Cortex of kidney (tissue), 1 donor: ENCODE measurements around the gene SMARCA5.
"Not testable (repeated sequence)": the region's sequence is repeated elsewhere in the genome, so short reads cannot be mapped to it uniquely, and the experiment has no call there.

Experiments
- DNase-seq: peaks from one replicate; lab custom pipeline; 2025; lab: John Stamatoyannopoulos, UW

The SMARCA5 gene, protein sequence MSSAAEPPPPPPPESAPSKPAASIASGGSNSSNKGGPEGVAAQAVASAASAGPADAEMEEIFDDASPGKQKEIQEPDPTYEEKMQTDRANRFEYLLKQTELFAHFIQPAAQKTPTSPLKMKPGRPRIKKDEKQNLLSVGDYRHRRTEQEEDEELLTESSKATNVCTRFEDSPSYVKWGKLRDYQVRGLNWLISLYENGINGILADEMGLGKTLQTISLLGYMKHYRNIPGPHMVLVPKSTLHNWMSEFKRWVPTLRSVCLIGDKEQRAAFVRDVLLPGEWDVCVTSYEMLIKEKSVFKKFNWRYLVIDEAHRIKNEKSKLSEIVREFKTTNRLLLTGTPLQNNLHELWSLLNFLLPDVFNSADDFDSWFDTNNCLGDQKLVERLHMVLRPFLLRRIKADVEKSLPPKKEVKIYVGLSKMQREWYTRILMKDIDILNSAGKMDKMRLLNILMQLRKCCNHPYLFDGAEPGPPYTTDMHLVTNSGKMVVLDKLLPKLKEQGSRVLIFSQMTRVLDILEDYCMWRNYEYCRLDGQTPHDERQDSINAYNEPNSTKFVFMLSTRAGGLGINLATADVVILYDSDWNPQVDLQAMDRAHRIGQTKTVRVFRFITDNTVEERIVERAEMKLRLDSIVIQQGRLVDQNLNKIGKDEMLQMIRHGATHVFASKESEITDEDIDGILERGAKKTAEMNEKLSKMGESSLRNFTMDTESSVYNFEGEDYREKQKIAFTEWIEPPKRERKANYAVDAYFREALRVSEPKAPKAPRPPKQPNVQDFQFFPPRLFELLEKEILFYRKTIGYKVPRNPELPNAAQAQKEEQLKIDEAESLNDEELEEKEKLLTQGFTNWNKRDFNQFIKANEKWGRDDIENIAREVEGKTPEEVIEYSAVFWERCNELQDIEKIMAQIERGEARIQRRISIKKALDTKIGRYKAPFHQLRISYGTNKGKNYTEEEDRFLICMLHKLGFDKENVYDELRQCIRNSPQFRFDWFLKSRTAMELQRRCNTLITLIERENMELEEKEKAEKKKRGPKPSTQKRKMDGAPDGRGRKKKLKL

DNA sequence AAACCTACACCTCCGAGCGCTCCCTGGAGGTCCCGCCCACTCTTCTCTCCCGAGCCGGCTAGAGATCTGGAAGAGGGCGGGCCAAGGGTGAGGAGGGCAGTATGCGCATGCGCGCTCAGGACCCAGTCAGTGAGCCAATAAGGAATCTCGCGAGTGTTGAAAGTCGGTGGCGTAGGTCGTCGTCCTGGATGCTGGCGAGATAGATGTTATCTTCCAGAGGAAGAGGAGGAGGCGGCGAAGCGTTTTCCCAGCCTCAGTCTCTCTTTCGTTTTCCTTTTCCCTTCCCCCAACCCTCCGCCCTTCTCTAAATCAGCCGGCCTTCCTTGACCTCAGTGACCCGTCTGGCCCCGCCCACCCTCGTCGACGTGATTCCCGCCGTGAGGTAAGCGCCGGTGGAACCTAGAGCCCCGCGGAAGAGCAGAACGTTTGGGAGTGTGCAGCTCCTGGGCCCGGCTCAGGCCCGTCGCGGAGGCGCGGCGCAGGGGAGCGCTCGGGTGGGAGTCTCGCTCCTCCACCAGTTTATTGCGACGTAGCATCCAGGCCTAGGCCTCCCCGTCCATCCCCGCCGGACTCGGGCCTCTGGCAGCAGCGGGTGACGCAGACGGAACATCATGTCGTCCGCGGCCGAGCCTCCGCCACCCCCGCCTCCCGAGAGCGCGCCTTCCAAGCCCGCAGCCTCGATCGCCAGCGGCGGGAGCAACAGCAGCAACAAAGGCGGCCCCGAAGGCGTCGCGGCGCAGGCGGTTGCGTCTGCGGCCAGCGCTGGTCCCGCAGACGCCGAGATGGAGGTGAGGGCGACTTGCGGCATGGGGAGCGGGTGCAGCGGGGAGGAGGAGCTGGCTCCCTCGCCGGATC is at the start of gene SMARCA5:
Gene SMARCA5, plus strand, starts transcription at position 389 of the 855 bp plus-strand sequence. Its CDS starts 223 bp downstream, at position 612.
- DNase-seq = peak; percentile 93

DNA sequence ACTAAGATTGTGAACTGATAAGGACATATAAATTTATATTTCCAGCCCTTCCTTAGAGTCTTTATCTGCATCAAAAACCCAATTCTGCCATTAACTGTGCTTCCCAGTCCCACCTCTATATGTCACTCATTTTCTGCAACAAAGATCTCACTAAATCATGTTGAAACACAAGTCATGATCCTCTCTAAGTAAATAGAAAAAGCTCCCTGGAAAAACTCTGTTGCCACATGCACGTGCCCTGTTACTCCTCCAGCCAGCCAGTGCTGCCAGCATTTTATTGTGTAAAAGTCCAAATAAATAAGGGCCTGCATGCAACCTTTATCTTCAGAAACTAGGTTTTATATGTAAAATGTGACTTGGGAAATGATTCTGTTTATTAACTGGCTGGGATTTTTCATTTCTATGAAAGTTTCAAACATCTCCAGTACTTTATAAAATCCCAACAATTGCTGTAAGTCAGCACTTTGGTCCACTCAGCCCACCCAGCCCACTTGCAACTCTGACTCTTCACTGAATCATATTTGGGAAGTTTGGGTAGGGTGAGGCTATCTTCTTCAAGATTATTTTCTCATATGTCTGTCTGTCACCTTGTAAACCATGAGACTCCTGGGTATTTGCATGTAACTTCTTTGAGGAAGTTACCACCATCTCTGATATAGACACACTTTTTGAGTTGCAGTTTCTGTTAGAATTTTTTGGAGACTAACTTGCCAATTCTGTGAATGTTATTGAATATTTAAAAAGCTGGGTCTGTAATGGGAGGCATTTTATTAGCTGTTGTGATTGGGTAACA is 40.0 kb upstream of the SMARCA5 start:
- DNase-seq = no peak

DNA sequence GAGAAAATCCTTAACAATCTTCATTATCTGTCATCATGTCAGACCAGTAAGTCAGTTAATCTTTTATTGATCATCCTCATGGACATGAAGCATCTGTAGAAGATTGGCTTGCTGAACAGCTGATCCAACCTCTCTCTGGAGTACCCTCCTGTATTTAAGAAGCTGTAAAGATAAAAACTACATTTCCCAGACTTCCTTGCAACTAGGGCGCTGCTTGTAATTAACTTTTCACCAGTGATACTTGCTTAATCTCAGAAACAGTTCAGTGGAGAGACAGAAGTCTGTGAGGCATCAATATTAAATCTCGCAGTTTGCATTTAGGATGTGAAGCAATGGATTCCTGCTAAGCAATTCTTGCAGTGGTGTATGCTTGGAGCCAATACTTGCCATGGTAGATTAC is 36.0 kb upstream of the SMARCA5 start:
- DNase-seq = no peak

DNA sequence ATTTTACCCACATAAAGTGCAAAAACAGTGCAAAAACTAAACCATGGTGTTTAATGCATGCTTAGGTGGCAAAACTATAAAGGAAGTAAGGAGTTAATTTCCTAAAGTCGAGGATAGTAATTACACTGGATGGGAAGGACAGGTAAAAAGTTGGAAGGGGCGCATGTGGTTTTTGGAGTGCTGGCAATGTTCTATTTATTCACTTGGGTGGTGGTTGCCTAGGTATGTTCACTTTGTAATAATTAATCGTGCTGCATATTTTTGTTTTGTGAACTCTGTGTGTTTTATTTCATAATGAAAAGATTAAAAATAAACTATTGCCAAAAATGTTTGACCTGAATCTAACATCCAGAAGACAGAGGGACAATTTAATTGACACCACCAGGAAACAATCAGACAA is 32.1 kb upstream of the SMARCA5 start:
- DNase-seq = no peak

DNA sequence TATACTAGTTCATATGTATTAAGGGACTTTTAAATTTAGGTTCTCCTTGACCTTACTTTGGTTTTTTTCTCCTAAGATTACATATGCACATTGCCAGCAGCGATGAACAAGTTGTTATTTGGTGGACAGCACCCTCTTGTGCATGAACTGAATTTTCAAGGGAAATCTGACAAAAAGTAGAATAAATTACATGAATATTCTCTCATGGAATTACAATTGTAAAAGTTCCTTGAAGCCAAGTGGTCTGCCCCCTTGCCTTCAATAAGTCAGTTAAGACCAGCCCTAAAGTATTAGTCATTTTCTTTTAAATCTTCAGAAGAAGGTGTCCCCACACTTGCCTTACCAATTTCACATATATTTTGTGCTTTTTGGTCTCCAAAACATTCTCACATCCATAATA is 30.7 kb upstream of the SMARCA5 start:
- DNase-seq = no peak

DNA sequence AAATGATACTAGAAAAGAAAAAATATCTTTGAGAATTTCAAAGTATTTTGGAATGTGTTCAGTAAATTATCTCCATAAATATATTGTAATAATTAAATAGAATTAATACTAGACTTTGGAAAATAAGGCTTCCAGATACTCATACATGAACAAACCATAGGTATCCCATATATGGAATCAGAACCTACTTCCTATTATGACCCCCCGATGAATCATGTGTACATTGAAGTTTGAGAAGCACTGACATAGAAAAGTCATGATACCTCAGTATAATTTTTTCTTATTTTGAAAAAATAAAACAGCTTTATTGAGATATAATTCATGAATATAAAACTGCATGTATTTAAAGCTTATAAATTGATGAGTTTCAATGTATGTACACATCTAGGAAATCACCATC is 27.2 kb upstream of the SMARCA5 start:
- DNase-seq = no peak

DNA sequence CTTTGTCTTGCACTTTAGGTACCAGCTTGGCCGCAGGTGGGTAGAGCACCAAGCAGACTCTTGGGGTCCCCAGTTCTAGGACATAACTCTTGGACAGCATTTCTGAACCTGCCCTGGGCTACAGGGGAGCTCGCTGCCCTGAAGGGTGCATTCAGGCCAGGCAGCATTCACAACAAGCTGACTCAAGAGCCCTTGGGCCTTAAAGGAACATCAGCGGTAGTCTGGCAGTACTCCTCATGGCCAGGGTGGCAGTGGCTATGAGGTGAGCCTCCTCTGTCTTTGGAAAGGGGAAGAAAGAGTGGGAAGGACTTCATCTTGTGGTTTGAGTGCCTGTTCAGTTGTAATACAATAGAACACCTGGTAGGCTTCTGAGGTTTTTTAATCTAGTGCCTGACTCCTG is 24.8 kb upstream of the SMARCA5 start:
- no peak for DNase-seq

DNA sequence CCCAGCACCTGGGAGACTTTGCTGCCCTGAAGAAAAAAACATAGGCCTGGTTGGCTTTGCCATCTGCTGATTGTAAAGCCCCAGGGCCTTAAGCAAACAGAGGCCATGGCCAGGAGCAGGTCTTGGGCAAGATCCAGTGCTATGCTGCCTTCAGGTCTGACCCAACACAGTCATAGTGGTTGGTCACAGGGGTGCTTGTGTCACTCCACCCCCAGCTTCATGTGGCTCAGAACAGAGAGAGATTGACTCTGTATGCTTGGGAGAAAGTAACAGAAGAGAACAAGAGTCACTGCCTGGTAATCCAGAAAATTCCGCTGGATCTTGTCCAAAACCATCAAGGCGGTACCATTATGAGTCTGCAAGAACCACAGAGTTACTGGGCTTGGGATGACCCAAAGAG is 24.4 kb upstream of the SMARCA5 start:
- no peak for DNase-seq

DNA sequence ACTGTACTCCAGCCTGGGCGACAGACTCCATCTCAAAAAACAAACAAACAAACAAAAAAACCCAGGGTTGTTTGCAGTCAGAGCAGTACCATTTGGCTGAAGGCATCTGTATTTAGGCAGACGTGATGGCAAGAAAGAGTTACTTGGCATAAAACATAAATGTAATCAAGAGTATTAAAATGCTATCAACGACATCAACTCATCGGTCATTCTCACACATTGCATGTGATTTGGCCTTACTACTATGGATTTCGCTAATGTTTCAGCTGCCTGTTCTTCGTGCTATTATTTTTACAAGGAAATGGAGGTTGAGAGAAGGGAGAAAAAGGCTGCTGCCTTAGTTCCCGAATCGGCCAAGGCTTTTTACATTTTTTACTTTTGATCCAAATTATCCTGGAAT is 15.5 kb upstream of the SMARCA5 start:
- no peak for DNase-seq

DNA sequence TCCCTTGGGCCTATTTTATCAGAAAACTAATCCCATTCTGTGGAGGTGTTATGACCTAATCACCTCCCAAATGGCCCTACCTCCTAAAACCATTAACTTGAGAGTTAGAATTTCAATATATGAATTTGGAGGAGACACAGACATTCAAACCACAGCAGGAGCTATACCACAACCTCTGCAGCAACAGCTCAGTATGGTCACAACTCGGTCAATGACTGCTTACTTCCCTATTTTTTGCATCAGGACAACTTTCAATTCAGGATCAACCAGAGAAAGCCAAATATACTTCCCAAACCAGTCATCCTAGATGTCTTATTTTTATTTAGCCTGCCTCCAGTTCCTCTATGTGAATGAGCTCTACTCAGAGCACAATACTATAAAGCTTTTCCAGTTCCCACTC is 11.3 kb upstream of the SMARCA5 start:
- DNase-seq = no peak

DNA sequence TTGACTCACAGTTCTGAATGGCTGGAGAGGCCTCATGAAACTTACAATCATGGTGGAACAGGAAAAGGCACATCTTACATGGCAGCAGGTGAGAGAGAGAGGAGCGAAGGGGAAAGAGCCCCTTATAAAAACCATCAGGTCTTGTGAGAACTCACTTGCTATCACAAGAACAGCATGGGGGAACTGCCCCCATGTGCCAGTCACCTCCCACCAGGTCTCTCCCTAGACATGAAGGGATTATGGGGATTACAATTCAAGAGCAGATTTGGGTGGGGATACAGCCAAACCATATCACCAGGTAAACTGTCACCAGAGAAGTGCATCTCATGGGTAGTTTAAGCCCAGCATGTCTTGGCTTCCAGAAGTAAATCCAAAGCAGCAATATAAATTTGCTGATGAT is 7.5 kb upstream of the SMARCA5 start:
- DNase-seq = no peak

DNA sequence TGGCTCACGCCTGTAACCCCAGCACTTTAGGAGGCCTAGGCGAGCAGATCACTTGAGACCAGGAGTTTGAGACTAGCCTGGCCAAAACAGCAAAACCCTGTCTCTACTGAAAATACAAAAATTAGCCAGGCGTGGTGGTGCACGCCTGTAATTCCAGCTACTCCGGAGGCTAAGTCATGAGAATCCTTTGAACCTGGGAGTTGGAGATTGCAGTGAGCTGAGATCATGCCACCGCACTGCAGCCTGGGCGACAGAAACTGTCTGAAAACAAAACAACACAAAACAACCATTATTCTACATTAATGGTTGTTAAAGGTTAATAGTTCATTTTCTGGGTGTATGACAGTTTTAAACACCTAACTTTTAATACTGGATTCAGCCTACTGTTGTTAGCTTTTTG is 1.6 kb upstream of the SMARCA5 start:
- no peak for DNase-seq

DNA sequence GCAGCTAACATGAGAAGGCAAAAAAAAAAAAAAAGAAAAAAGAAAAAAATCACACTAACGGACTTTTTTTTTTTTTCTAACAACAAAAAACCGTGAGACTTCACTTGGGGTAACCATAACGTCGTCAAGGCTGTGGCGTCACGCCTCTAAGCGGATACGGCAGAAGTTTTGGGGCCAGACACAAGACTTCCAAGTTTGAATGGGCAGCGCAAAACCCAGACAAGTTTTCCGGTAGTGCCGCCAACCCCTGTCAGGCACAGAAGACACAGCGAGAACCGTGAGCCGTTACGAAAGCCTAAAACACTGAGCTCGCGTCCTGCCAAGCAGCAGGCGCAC is 556 bp upstream of the SMARCA5 start:
- no peak for DNase-seq

DNA sequence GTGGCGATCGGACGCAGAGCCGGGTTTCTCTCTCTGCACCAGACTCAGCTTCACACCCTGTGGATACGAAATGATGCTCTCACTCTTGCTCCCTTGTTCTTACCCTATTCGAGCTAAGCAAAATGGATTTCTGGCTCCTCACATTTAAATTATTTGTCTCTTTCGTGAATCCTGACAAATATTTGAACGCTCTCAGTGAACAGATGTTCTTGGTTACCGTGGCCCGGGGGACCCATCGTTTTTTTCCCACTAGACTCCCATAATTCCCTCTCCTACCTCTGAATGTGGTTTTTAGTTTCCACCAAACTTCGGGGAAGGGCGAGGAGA is 630 bp downstream of the SMARCA5 start:
- DNase-seq = no peak

DNA sequence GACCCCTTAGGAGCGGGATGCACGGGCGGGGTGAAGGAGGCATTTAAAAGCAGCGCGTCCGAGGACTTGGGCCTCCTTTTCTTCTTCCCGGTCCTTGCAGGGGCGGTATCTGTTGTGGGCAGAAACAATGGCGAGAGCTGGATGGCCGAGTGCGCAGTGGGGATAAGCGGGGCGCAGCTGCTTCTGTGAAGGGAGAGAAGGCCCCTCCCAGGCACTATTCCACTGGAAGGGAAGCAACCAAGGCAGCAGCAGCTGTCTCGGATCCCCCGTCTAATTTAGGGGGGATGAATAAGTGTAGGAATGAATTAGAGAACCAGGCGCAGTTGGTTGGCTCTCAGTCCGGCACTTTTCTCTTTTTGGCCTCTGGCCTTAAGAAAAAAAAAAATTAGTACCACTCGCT is 995 bp downstream of the SMARCA5 start:
- DNase-seq = no peak

DNA sequence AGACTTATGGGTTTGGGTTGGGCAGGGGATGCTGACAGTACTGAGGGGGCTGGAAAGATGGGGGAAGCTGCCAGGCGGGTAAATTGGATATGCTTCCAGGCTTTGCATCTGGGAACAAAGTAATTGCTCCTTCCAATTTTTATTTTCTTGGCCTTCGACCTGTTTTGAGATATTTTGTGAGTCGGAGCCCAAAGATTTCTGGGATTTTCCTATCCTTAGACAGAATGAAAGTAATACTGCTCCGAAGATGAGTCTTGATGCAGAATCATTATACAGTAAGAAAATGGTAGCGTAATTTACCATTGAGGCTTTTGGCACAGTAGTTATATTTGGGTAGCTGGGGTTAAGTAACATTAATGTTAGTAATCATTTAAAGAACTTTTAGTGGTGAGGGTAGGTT is 1.4 kb downstream of the SMARCA5 start:
- no peak for DNase-seq

DNA sequence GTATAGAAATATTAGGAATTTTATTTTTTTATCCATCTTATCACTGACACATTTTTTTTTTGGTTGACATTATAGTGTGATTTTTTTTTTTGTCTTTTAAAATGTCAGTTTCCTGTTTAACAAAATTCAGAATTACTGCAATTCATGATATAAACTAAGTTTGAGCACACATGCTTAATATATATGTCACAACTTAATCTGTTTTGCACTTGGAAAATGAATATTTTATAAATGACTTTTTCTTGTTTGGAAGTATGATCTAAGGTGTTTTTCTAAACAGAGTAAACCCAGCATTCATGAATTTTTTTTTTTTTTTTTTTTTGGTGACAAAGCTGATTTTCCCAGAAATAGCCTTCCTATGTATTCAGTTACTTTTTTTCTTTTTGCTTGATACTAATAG is 2.4 kb downstream of the SMARCA5 start:
- no peak for DNase-seq

DNA sequence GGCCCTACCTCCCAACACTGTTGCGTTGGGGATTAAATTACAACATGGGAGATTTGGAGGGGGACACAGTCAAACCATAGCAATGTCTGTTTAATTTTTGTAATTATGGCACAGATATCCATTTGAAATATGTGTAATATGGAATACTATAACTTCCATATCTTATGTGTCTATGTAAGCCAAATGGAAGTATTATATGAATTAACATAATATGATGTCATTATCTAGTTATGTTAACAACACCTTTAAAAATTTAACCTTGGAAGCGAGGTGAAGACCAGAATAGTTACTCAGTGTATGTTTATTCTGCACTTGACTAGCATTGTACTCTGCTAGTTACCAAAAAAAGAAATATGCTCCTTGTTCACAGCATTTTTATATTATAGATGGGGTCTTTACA is 4.3 kb downstream of the SMARCA5 start:
- no peak for DNase-seq

DNA sequence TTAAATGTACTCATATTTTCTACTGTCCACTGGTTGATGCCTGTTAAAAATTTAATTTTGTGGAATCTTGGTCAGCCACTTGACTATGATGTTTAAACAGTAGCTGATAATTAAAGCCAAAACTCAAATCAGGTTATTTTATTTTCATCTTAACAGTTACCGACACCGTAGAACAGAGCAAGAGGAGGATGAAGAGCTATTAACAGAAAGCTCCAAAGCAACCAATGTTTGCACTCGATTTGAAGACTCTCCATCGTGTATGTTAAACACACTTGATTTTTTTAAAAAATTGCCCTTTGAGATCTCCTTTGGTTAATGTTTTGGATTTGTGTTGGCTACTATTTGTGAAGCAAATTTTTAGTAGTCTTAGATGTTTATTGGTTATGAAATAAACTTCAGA is 10.7 kb downstream of the SMARCA5 start:
- no peak for DNase-seq

DNA sequence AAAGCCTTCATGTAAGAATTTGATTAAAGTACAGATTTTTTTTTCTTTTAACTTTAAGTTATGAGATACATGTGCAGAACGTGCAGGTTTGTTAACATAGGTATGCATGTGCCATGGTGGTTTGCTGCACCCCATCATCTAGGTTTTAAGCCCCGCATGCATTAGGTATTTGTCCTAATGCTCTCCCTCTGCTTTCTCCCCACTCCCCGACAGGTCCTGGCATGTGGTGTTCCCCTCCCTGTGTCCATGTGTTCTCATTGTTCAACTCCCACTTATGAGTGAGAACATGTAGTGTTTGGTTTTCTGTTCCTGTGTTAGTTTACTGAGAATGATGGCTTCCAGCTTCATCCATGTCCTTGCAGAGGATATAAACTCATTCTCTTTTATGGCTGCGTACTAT is 14.5 kb downstream of the SMARCA5 start:
- DNase-seq = not testable (repeated sequence)

DNA sequence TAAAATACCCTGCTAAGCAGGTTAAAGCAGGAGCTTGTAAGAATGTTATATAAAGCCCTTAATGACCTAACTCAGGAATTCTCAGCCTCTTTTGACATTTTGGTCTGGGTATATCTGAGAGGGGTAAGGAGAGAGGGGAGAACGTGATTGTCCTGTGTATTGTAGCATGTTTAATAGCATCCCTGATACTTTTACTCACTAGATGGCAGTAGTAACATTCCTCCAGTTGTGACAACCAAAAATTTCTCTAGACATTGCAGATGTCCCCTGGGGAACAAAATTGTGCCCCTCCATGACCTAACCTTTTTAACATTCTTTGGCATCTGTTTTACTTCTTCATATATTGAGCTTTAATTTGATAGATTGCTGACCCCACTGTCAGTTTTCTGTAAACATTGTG is 17.9 kb downstream of the SMARCA5 start:
- DNase-seq = no peak
